ENCODE data around the gene NDUFB10. TPM values are rescaled to one million over a fixed set of nuclear protein-coding genes. Genes with fewer than 3 reads are reported as not detected.
A peak's percentile ranks its signal among the peaks of the same experiment; 100 is the strongest.

Gene NDUFB10
- total and polyA plus RNA-seq, 3 donors from 2014 or later, result 127 to 211 (median 186) TPM

DNA sequence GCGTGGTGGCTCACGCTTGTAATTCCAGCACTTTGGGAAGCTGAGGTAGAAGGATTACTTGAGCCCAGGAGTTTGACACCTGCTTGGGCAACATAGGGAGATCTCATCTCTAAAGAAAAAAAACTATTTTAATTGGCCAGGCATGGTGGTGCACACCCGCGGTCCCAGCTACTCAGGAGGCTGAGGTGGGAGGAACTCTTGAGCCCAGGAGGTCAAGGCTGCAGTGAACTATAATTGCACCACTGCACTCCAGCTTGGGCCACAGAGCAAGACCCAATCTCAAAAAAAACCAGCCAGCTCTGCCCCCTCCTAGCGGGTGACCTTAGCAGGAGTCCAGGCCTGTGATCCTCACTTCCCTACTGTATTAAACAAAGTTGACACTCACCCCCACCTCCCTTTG lies 35.2 kb upstream of the NDUFB10 start:
- no peaks in the 10 kb centered on the region for H3K9me3 ChIP-seq
- peaks cover 6% of the 10 kb centered on the region for H3K4me1 ChIP-seq
- intact Hi-C loops (cut with DNase I; ENCODE audit: low total_unique reads), result no loop called here
- H3K4me3 ChIP-seq, result no peak overlapping the region
- DNase-seq, result no peak
- no peaks in the 10 kb centered on the region for H3K36me3 ChIP-seq (ENCODE audit: low read depth, missing control alignments)
- H3K27me3 ChIP-seq, result no peaks in the 10 kb centered on the region
- 67 to 71% methylated on average over 5 of the region's 5 CpGs for WGBS, 2 donors
- TF ChIP-seq, protein P1, sequence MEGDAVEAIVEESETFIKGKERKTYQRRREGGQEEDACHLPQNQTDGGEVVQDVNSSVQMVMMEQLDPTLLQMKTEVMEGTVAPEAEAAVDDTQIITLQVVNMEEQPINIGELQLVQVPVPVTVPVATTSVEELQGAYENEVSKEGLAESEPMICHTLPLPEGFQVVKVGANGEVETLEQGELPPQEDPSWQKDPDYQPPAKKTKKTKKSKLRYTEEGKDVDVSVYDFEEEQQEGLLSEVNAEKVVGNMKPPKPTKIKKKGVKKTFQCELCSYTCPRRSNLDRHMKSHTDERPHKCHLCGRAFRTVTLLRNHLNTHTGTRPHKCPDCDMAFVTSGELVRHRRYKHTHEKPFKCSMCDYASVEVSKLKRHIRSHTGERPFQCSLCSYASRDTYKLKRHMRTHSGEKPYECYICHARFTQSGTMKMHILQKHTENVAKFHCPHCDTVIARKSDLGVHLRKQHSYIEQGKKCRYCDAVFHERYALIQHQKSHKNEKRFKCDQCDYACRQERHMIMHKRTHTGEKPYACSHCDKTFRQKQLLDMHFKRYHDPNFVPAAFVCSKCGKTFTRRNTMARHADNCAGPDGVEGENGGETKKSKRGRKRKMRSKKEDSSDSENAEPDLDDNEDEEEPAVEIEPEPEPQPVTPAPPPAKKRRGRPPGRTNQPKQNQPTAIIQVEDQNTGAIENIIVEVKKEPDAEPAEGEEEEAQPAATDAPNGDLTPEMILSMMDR (IDR thresholded peaks at IDR 0.05), result no peak
- TF ChIP-seq POLR2A (IDR thresholded peaks at IDR 0.05), result no peak
- no peak overlapping the region for H3K27ac ChIP-seq

DNA sequence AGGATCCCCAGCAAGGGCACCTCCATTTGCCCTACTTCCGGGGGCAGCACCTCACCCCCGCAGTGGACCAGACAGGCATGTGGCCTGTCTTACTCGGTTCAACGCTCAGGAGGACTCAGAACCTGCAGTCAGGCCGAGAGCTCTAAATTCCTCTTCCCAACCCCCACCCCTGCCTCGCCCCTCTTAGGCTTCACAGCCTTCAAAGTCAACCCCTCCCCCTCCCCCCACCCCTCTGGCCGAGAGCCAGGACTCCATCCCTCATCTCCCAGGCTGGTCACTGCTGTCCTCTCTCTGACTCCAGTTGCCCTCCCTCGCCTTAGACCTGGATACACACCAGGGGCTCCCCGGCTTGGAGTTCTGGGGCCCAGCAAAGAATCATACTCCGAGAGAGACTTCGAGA lies 33.1 kb upstream of the NDUFB10 start:
- intact Hi-C loops (cut with DNase I; ENCODE audit: low total_unique reads), result no loop called here
- H3K27me3 ChIP-seq, result no peaks in the 10 kb centered on the region
- TF ChIP-seq, protein P1 (IDR thresholded peaks at IDR 0.05), result no peak
- no peak for TF ChIP-seq POLR2A (IDR thresholded peaks at IDR 0.05)
- H3K36me3 ChIP-seq (ENCODE audit: low read depth, missing control alignments), result no peaks in the 10 kb centered on the region
- no peak overlapping the region for H3K27ac ChIP-seq
- peaks cover 6% of the 10 kb centered on the region for H3K4me1 ChIP-seq
- DNase-seq, result no peak
- no peaks in the 10 kb centered on the region for H3K9me3 ChIP-seq
- H3K4me3 ChIP-seq, result no peak overlapping the region
- 63 to 68% methylated on average over 11 of the region's 11 CpGs for WGBS, 2 donors

DNA sequence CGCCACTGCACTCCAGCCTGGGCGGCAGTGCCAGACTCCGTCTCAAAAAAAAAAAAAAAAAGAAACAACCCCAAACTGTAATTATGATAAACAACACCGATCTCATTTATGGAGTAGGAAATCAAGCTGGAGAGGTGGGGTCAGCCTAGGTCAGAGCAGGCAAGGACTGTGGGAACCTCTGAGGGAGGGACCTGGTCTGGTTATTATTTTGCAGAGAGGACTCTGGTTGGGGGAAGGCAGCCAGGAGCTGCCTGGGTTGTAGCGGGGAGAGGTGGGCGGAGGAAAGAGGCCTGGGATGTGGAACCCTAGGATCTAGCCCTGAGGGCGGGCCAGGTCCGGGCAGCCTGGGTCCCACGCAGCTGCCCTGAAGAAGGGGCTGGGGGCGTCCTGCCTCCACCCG lies 30.2 kb upstream of the NDUFB10 start:
- Histone ChIP-seq H3K27me3 (no peaks in the 10 kb centered on the region), H3K4me3 (peak overlapping the region; percentile 56 to 72), H3K4me1 (no peaks in the 10 kb centered on the region), H3K27ac (peak overlapping the region in 1 of 2 donors; percentile 81), H3K9me3 (no peaks in the 10 kb centered on the region), H3K36me3 (ENCODE audit: low read depth, missing control alignments) (no peaks in the 10 kb centered on the region)
- WGBS, 2 donors, result 10 to 11% methylated on average over 5 to 11 of the region's 11 CpGs
- DNase-seq, result peak; percentile 35
- TF ChIP-seq, protein P1 (IDR thresholded peaks at IDR 0.05), result no peak
- no peak for TF ChIP-seq POLR2A (IDR thresholded peaks at IDR 0.05)
- intact Hi-C loops (cut with DNase I; ENCODE audit: low total_unique reads), result no loop called here

- 20 to 32% methylated on average over 1 to 25 of the region's 70 CpGs for WGBS, 2 donors
- Histone ChIP-seq H3K4me3 (peak overlapping the region; percentile 56 to 72), H3K36me3 (ENCODE audit: low read depth, missing control alignments) (no peaks in the 10 kb centered on the region), H3K27me3 (no peaks in the 10 kb centered on the region), H3K9me3 (no peaks in the 10 kb centered on the region), H3K4me1 (no peaks in the 10 kb centered on the region), H3K27ac (peak overlapping the region in 1 of 2 donors; percentile 81)
- intact Hi-C loops (cut with DNase I; ENCODE audit: low total_unique reads), result no loop called here
- TF ChIP-seq POLR2A (IDR thresholded peaks at IDR 0.05), result no peak
- TF ChIP-seq, protein P1 (IDR thresholded peaks at IDR 0.05), result peak; percentile 97 to 100 (median 100)
- DNase-seq, result peak; percentile 91
These were observed 29.6 kb upstream of the NDUFB10 start for GRCh38 chr16:1929578-1930337.

DNA sequence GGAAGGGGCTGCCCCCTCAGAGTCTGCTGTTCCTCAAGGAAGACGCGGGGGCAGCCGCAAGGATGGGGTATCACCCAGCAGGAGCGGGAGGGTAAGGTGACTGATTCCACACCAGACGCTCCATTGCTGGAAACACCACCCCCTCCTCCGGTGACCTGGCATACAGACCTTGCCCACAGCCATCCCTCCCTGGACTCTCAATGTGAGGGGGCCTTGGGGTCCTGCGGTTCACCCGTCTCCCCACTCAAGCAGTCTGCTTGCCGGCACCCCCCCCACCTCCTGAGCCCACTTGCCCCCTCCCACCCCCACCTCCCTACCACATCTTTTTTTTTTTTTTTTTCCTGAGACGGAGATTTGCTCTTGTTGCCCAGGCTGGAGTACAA lies 29.0 kb upstream of the NDUFB10 start:
- Histone ChIP-seq H3K27me3 (no peaks in the 10 kb centered on the region), H3K4me3 (peak overlapping the region; percentile 56 to 72), H3K36me3 (ENCODE audit: low read depth, missing control alignments) (no peaks in the 10 kb centered on the region), H3K27ac (no peak overlapping the region), H3K4me1 (no peaks in the 10 kb centered on the region), H3K9me3 (no peaks in the 10 kb centered on the region)
- intact Hi-C loops (cut with DNase I; ENCODE audit: low total_unique reads), result no loop called here
- no peak for DNase-seq
- WGBS, 2 donors, result 59 to 75% methylated on average over 4 to 10 of the region's 10 CpGs
- no peak for TF ChIP-seq POLR2A (IDR thresholded peaks at IDR 0.05)
- TF ChIP-seq, protein P1 (IDR thresholded peaks at IDR 0.05), result no peak

Measured in testis (tissue), 3 donors.